Left lung (tissue), 10 donors: ENCODE results near the gene CYP11A1. TPM values are rescaled to one million over a fixed set of nuclear protein-coding genes. Genes with fewer than 3 reads are reported as not detected.

Experiments used
- ATAC-seq: fragments of 200-7000 bp; cut with Tn5 transposase; one replicate; pipeline ENCODE4 v1.9.1; 2020; ENCODE audit warnings: moderate library complexity
- DNase-seq, 4 donors: peaks; one replicate each; pipeline ENCODE4 v3.0.0-alpha.2; 2013 to 2020
- H3K27ac ChIP-seq, 2 donors: fragments of 200-600 bp; sonication (generic) in 1 of 2; one replicate each; pipeline versions ENCODE4 v1.5.0 to v1.8.0; 2020 to 2021
- H3K27me3 ChIP-seq, 2 donors: fragments of 200-600 bp; sonication (generic) in 1 of 2; one replicate each; pipeline versions ENCODE4 v1.5.0 to v1.8.0; 2020 to 2021
- H3K36me3 ChIP-seq, 2 donors: fragments of 200-600 bp; sonication (generic) in 1 of 2; one replicate each; pipeline versions ENCODE4 v1.5.0 to v1.8.0; 2020 to 2021
- H3K4me1 ChIP-seq, 2 donors: fragments of 200-600 bp; one replicate each; pipeline ENCODE4 v1.8.0; 2021
- H3K4me3 ChIP-seq, 2 donors: fragments of 200-600 bp; sonication (generic) in 1 of 2; one replicate each; pipeline versions ENCODE4 v1.5.0 to v1.8.0; 2020 to 2021; ENCODE audit warnings: mild to moderate bottlenecking in 1 of 2
- H3K9me3 ChIP-seq, 2 donors: fragments of 200-600 bp; sonication (generic) in 1 of 2; one replicate each; pipeline versions ENCODE4 v1.5.0 to v1.8.0; 2020 to 2021
- intact Hi-C, 2 donors: fragments of 100-400 bp; cut with DNase I; formaldehyde crosslinking; loops; one replicate each; pipeline versions ENCODE4 v1.11.2 to v1.14.2; 2022
- polyA plus RNA-seq, 6 donors: library from polyadenylated mRNA; unstranded; fragments of 120-200 nt; gene quantifications; one replicate each; pipeline ENCODE4 v1.2.1, GENCODE V29; 2013; ENCODE audit not compliant: insufficient read length in 6 of 6
- total RNA-seq, 2 donors: library from RNA; stranded (reverse); fragmentation: NEBNext Ultra II Directional; extraction: Animal tissue kit (Norgen Biotek cat#: 25700); gene quantifications; one replicate each; pipeline ENCODE4 v1.2.1, GENCODE V29; 2021
- TF ChIP-seq, protein P1 (sequence below), 2 donors: fragments of 200-600 bp; sonication (generic) in 1 of 2; IDR thresholded peaks; one replicate each; pipeline versions ENCODE4 v1.5.0 to v1.8.0; 2021; ENCODE audit warnings: antibody characterized with exemption in 2 of 2
- donor health status: DM: no; HTN: yes; CAD: no.
- donor health status: DM: no; HTN: no; CAD: no.

Gene CYP11A1
- total and polyA plus RNA-seq, 8 donors: 0.34 to 1.3 (median 0.61) TPM

DNA sequence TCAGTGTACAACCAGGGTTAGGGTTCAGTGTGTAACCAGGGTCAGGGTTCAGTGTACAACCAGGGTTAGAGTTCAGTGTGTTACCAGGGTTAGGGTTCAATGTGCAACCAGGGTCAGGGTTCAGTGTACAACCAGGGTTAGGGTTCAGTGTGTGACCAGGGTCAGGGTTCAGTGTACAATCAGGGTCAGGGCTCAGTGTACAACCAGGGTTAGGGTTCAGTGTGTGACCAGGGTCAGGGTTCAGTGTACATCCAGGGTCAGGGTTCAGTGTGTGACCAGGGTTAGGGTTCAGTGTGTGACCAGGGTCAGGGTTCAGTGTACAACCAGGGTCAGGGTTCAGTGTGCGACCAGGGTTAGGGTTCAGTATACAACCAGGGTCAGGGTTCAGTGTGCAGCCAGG is 33.3 kb downstream of the CYP11A1 start:
- no peak for DNase-seq
- no peaks in the 10 kb centered on the region for H3K27me3 ChIP-seq
- intact Hi-C loops: no loop called here
- no peak overlapping the region for H3K4me3 ChIP-seq
- no peaks in the 10 kb centered on the region for H3K9me3 ChIP-seq
- H3K4me1 ChIP-seq: no peaks in the 10 kb centered on the region
- ATAC-seq: no peak
- TF ChIP-seq, protein P1, sequence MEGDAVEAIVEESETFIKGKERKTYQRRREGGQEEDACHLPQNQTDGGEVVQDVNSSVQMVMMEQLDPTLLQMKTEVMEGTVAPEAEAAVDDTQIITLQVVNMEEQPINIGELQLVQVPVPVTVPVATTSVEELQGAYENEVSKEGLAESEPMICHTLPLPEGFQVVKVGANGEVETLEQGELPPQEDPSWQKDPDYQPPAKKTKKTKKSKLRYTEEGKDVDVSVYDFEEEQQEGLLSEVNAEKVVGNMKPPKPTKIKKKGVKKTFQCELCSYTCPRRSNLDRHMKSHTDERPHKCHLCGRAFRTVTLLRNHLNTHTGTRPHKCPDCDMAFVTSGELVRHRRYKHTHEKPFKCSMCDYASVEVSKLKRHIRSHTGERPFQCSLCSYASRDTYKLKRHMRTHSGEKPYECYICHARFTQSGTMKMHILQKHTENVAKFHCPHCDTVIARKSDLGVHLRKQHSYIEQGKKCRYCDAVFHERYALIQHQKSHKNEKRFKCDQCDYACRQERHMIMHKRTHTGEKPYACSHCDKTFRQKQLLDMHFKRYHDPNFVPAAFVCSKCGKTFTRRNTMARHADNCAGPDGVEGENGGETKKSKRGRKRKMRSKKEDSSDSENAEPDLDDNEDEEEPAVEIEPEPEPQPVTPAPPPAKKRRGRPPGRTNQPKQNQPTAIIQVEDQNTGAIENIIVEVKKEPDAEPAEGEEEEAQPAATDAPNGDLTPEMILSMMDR (IDR thresholded peaks at IDR 0.05): no peak
- no peak overlapping the region for H3K27ac ChIP-seq
- no peaks in the 10 kb centered on the region for H3K36me3 ChIP-seq

DNA sequence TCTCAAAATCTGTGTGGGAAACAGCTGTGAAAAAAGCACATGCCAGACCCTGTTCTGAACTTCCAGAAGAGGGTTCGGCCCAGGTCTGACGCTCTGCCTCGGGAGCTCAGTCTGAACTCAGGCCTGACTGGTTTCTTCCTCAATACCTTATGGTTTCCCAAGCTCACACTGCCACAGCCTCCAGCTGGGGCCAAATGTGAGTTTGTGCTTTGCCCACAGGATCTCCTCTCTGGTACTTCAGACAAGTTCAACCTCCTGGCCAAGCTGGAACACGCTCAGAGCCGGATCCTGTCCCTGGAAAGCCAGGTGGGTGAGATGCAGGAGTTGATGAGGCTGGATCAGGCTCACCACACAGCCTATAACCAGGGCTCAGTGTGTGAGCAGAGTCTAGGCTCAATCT is 33.8 kb downstream of the CYP11A1 start:
- H3K27me3 ChIP-seq: no peaks in the 10 kb centered on the region
- ATAC-seq: no peak
- H3K9me3 ChIP-seq: no peaks in the 10 kb centered on the region
- no peaks in the 10 kb centered on the region for H3K36me3 ChIP-seq
- TF ChIP-seq, protein P1 (IDR thresholded peaks at IDR 0.05): no peak
- H3K4me1 ChIP-seq: no peaks in the 10 kb centered on the region
- intact Hi-C loops: no loop called here
- H3K27ac ChIP-seq: no peak overlapping the region
- H3K4me3 ChIP-seq: no peak overlapping the region
- DNase-seq: no peak

DNA sequence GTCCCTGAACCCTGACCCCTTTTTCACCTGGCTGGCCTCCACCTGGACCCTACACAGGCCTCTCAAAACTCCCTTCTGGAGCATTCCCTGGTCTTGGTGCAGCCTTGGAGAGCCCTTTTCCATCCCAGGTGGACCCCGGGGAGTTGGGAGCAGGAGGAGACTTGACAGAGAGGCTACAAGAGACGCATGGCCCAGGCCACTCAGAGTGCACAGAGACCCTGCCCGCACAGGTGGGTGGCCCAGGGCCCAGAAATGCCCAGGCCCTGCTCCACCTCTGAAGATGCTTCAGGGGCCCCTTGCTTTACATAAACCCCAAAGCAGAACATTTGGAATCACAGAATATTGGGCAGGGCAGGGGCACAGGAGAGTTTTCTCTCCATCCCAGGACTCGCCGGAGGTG is 34.4 kb downstream of the CYP11A1 start:
- TF ChIP-seq, protein P1 (IDR thresholded peaks at IDR 0.05): no peak
- H3K4me1 ChIP-seq: no peaks in the 10 kb centered on the region
- H3K9me3 ChIP-seq: no peaks in the 10 kb centered on the region
- intact Hi-C loops: no loop called here
- DNase-seq (no peak), ATAC-seq (no peak)
- no peaks in the 10 kb centered on the region for H3K27me3 ChIP-seq
- no peak overlapping the region for H3K4me3 ChIP-seq
- H3K27ac ChIP-seq: no peak overlapping the region
- no peaks in the 10 kb centered on the region for H3K36me3 ChIP-seq

DNA sequence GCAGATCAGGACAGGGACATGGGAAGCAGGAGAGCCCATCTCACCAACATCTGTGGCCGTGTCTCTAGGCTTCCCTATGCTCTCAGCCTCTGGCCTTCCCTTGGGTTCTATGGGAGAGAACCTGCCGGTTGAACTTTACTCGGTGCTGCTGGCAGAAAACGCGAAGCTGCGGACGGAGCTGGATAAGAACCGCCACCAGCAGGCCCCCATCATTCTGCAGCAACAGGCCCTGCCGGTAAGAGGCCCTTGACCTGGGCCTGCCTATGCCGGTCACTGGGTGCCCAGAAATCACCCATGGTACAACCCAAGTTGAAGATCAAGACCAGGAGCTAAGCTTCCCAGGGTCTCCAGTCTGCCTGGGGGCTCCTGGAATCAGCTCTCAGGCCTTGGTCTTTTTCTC is 34.8 kb downstream of the CYP11A1 start:
- intact Hi-C loops: no loop called here
- Histone ChIP-seq H3K4me1 (no peaks in the 10 kb centered on the region), H3K27me3 (no peaks in the 10 kb centered on the region), H3K9me3 (no peaks in the 10 kb centered on the region), H3K36me3 (no peaks in the 10 kb centered on the region), H3K27ac (no peak overlapping the region), H3K4me3 (no peak overlapping the region)
- DNase-seq (no peak), ATAC-seq (no peak)
- TF ChIP-seq, protein P1 (IDR thresholded peaks at IDR 0.05): no peak

DNA sequence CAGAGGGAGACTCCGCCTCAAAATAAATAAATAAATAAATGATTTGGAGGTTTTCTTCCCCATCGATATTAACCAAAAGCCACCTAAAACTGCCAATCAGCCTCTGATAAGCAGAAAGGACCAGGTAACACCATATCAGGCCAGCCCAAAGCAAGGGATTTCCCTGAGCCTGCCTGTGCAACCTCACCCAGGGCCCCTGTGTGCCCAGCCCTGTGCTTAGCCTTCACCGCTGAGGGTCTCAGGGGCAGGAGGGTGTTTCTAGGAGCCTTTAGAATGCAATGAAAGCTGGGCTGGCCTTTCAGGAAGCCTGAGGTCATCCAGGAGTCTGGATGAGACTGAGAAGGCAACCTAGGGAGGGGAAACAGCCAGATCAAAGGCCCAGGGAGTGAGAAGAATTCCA is 35.4 kb downstream of the CYP11A1 start:
- DNase-seq: no peak
- no peak for ATAC-seq
- H3K4me3 ChIP-seq: no peak overlapping the region
- no peak overlapping the region for H3K27ac ChIP-seq
- intact Hi-C loops: no loop called here
- no peaks in the 10 kb centered on the region for H3K36me3 ChIP-seq
- H3K4me1 ChIP-seq: no peaks in the 10 kb centered on the region
- TF ChIP-seq, protein P1 (IDR thresholded peaks at IDR 0.05): no peak
- H3K27me3 ChIP-seq: no peaks in the 10 kb centered on the region
- H3K9me3 ChIP-seq: no peaks in the 10 kb centered on the region
